DMS53 treated with DMSO at 0.1 percent for 48 hours (cell line): ENCODE results near the gene DYNC1I2.
"Not testable (repeated sequence)": the region's sequence is repeated elsewhere in the genome, so short reads cannot be mapped to it uniquely, and the experiment has no call there.

Experiments used
- DNase-seq: peaks from one replicate; lab custom pipeline; 2025; ENCODE audit not compliant: unreplicated experiment; lab: John Stamatoyannopoulos, UW

Gene DYNC1I2

DNA sequence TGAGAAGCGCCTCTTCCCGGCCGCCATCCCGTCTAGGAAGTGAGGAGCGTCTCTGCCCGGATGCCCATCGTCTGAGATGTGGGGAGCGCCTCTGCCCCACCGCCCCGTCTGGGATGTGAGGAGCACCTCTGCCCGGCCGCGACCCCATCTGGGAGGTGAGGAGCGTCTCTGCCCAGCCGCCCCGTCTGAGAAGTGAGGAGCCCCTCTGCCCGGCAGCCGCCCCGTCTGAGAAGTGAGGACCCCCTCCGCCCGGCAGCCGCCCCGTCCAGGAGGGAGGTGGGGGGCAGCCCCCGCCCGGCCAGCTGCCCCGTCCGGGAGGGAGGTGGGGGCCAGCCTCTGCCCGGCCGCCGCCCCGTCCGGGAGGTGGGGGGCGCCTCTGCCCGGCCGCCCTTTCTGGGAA is 87.3 kb downstream of the DYNC1I2 start:
- DNase-seq: not testable (repeated sequence)

DNA sequence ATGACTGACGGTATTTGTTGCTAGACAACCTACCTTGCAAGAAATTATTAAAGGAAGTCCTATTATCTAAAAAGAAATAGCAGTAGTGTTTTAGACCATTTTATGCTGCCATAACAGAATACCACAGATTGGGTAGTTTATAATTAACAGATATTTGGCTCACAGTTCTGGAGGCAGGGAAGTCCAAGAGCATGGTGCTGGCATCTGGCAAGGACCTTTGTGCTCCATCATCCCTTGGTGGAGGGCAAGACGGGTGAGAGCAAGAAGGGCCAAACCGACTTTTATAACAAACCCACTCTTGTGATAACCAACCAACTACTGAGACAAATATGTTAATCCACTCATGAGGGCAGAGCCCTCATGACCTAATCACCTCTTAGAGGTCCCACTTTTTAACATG is 91.2 kb downstream of the DYNC1I2 start:
- no peak for DNase-seq

DNA sequence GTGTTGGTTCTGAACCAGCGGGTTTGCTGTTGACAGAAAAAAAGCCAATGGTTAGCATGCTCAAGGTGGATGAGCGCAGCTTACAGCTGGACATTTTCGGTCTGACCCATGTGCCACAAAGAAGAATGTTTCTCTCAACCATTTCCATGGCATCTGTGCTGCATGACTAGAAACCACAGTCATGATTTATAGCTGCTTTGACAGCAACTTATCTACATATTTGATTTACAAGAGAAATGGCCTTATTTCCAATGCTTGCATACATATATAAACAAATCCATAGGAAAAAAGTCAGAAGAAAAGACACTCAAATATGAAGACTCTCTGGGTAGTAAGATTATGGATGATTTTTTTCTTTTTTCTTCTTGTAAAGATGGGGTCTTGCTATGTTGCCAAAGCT is 98.2 kb downstream of the DYNC1I2 start:
- DNase-seq: no peak

DNA sequence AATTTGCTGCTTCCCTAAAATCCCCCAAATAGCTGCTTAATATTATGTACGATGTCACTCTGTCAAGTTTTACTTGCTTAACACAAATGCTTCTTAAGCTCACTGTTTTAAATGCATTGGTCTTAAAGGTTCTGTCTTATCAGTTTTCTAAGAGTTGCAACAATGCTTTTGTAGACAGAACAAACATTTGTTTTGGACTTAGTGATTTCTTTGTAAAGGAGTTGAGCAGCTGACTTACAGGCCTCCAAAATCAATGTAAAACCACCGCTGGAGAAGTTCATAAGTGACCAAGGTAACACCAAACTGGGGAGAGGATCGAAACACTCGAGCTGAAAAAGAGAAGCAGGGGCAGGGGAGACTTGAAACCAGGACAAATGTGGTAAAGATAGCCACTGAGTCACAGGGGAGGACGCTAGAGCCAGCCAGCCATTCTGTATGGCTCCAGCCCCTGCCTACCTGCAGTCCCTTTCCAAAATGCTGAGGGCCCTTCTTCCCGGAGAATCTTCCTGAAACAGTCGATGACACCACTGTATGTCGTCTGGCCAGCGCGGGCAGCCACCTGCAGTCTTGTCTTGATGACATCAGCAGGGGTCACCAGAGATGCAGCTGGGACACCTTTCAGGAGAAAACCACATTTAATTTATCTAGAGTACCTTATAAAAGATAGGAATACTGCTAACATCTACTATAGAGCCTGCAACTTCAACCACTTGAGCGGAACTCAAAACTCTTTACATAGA is 100.2 kb downstream of the DYNC1I2 start:
- DNase-seq: no peak

GRCh38 chr2:171788316-171788993 is 101.2 kb downstream of the DYNC1I2 start:
- no peak for DNase-seq

DNA sequence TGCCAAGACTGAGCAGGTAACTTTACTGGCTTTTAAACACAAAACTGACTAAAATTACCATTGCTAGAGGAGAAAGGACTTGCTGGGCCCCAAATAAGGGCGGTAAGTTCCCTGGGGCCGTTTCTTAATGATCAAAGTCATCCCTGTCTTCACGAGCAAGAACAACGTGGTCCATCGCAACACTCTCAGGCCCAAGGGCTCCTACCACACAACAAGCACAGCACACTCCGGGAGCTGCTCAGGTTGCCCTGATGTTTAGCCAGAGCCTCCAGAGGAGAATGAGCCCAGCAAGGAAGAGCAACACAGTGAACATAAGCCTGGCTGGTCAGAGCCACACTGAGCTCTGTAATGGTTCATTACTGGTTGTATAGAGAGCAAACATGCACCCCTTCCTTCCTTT is 102.7 kb downstream of the DYNC1I2 start:
- DNase-seq: no peak

DNA sequence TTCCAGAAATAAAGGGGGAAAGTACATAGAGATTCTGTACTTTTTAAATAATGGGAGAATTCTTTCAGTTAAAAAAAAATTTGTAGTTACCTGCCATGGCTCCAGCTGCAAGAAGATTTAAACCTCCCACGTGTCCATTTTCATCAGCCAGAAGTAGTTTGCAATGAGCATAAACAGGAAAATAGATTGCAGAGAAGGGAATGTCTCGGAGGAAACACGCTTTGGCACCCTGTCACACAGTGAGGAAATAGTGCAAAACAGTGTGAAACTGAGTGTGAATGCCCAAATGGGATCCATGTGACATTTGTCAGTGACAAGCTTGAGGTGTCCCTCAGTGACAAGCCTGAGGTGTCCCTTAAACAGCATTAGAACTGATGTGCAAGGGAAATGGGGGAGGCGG is 104.1 kb downstream of the DYNC1I2 start:
- DNase-seq: no peak

- DNase-seq: no peak
Measured at GRCh38 chr2:171792157-171792556, 104.9 kb downstream of the DYNC1I2 start.

DNA sequence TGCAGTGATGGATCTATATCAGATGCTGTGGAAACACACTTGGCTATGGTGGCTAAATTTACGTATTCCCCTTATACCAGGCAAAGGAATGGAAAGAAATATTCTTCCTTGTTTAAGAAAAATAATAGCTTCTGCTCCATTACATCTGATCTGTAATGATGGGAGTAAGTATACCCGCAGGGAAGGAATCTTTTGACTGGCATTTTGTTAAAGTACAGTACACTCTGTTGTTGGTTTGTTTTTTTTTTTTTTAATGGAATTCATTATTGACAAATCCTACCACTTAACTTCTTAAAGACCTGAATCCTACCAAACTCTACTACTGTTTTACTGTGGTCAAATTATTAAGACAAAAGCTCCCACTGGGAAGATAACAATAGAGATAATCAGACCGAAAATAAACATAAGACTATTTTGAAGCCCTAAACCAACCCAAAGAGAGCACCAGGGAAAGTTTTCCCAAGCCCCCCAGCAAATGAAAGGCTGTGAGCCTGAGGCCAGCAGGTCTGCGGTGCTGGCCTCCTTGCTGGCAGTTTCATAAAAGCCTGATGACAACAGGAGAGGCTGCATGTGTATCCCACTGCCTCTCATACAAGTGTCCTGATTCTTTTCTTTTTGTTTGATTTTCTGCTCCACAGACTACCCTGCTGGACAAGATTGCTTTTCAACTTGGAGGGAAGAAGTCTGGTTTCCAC is 105.8 kb downstream of the DYNC1I2 start:
- no peak for DNase-seq

GRCh38 chr2:171793691-171794678 is 106.7 kb downstream of the DYNC1I2 start:
- DNase-seq: no peak

DNA sequence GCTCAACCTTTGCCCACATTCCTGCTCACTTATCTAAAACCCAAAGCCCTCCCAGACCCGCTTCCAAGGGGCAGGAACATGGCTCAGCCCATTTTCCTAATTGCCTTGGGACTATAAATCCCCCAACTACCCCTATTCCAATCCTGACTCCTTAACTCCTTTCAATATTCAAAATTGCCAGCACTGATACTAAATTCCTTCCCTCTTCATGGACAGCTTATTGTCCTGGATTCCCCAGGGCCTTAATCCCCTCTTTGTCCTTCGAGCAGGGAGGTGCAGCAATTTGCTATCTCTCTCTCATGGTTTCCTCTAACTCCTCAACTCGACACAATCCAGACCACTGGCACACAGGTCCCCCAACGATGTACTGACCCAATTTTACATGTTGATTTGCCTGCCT is 107.6 kb downstream of the DYNC1I2 start:
- DNase-seq: no peak
